GM12864 (cell line): ENCODE results near the gene DCTPP1.
A peak's percentile ranks its signal among the peaks of the same experiment; 100 is the strongest.
"Not testable (repeated sequence)": the region's sequence is repeated elsewhere in the genome, so short reads cannot be mapped to it uniquely, and the experiment has no call there.

ENCODE experiments used
- DNase-seq: peaks from one replicate; pipeline ENCODE4 v3.0.0-alpha.2; 2011; ENCODE audit warnings: low read depth
- H3K4me3 ChIP-seq: 2 replicates; pipeline ENCODE4 v1.5.1; 2011; ENCODE audit warnings: mild to moderate bottlenecking, low read depth, low read length, control low read depth
- CTCF ChIP-seq: IDR thresholded peaks from 2 replicates; pipeline ENCODE4 v1.5.1; 2011; ENCODE audit warnings: low read depth, mild to moderate bottlenecking, moderate library complexity, low read length, control low read depth, inconsistent platforms; ENCODE audit errors: missing control alignments

DCTPP1 gene

GRCh38 chr16:30457743-30458560 lies 28.1 kb upstream of the DCTPP1 start:
- no peak for DNase-seq
- H3K4me3 ChIP-seq = no peak overlapping the region
- no peak for TF ChIP-seq CTCF

GRCh38 chr16:30457256-30457655 lies 27.4 kb upstream of the DCTPP1 start:
- no peak overlapping the region for H3K4me3 ChIP-seq
- no peak for TF ChIP-seq CTCF
- no peak for DNase-seq

GRCh38 chr16:30456302-30456701 lies 26.5 kb upstream of the DCTPP1 start:
- no peak for TF ChIP-seq CTCF
- DNase-seq = no peak
- H3K4me3 ChIP-seq = no peak overlapping the region

GRCh38 chr16:30452709-30453580 lies 23.1 kb upstream of the DCTPP1 start:
- H3K4me3 ChIP-seq, DNase-seq: not testable (repeated sequence)

- no peak overlapping the region for H3K4me3 ChIP-seq
- TF ChIP-seq CTCF = no peak
- DNase-seq = no peak
Observed at GRCh38 chr16:30449116-30449435, 19.2 kb upstream of the DCTPP1 start.

GRCh38 chr16:30447512-30448226 lies 17.8 kb upstream of the DCTPP1 start:
- DNase-seq = no peak
- TF ChIP-seq CTCF = no peak
- H3K4me3 ChIP-seq = no peak overlapping the region

- no peak for DNase-seq
- TF ChIP-seq CTCF = no peak
- peak overlapping the region; percentile 95 for H3K4me3 ChIP-seq
Observed at GRCh38 chr16:30446203-30446595, 16.4 kb upstream of the DCTPP1 start.
